ENCODE results near the gene ROR1. TPM values are rescaled to one million over a fixed set of nuclear protein-coding genes. Genes with fewer than 3 reads are reported as not detected.

The ROR1 gene
- total RNA-seq (10 to 100 TPM in 6 of 7 donors, 1 to 10 TPM in 1; 8.7 to 26.1 (median 17.5) TPM), polyA plus RNA-seq (10 to 100 TPM in 1 of 2 donors, 1 to 10 TPM in 1; 3.0 to 11.4 TPM)
- long read RNA-seq, donor 1, full-length matches to known transcripts, result 2 of 34 reads
- long read RNA-seq, donor 1, partial matches to known transcripts, result 27 of 34 reads
- long read RNA-seq, donor 1, other reads (novel, unspliced or antisense), result 5 of 34 reads
- long read RNA-seq, donor 2, full-length matches to known transcripts, result 3 of 3 reads
- long read RNA-seq, donor 2, partial matches to known transcripts, result 0 of 3 reads
- long read RNA-seq, donor 2, other reads (novel, unspliced or antisense), result 0 of 3 reads
- long read RNA-seq, donor 3, full-length matches to known transcripts, result 7 of 18 reads
- long read RNA-seq, donor 3, partial matches to known transcripts, result 5 of 18 reads
- long read RNA-seq, donor 3, other reads (novel, unspliced or antisense), result 6 of 18 reads

DNA sequence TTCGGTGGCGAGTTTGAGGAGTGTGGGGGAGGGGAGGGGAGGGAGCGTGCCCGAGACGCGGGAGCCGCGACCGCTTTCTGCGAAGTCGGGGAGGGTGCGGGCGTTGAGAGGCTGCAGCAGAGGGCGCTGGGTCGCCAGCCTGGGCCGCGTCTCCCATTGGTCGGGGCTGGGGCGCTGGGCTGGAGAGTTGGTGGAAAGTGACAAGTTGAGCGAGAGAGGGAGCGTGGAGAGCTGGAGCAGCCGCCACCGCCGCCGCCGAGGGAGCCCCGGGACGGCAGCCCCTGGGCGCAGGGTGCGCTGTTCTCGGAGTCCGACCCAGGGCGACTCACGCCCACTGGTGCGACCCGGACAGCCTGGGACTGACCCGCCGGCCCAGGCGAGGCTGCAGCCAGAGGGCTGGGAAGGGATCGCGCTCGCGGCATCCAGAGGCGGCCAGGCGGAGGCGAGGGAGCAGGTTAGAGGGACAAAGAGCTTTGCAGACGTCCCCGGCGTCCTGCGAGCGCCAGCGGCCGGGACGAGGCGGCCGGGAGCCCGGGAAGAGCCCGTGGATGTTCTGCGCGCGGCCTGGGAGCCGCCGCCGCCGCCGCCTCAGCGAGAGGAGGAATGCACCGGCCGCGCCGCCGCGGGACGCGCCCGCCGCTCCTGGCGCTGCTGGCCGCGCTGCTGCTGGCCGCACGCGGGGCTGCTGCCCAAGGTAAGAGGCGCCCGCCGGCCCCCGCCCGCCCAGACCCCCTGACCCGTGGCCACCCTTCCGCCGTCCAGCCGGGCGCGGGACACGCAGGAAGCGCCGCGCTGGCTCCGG lies at the start of gene ROR1:
TSS of gene ROR1 (plus strand) at position 203 of the 802 bp plus-strand sequence.
- Histone ChIP-seq H3K36me3 (no peaks in the 10 kb centered on the region), H3K4me1 (ENCODE audit: insufficient read depth) (peaks cover 2% of the 10 kb centered on the region), H3K27me3 (no peaks in the 10 kb centered on the region), H3K27ac (peak within 1 kb of the TSS; percentile 42 to 78), H3K9me3 (no peaks in the 10 kb centered on the region), H3K4me3 (peak within 1 kb of the TSS; percentile 53)
- WGBS, 3 donors, result 0 to 1% (median 1%) methylated on average over 66 to 99 of the region's 99 CpGs
- intact Hi-C loops (cut with DNase I), result loop anchor here in 3 of 4 donors (5.0 to 10.0 kb wide), 4 partner anchors 79 to 471 kb away; no protein-coding TSS in a partner anchor
- TF ChIP-seq, protein P1, sequence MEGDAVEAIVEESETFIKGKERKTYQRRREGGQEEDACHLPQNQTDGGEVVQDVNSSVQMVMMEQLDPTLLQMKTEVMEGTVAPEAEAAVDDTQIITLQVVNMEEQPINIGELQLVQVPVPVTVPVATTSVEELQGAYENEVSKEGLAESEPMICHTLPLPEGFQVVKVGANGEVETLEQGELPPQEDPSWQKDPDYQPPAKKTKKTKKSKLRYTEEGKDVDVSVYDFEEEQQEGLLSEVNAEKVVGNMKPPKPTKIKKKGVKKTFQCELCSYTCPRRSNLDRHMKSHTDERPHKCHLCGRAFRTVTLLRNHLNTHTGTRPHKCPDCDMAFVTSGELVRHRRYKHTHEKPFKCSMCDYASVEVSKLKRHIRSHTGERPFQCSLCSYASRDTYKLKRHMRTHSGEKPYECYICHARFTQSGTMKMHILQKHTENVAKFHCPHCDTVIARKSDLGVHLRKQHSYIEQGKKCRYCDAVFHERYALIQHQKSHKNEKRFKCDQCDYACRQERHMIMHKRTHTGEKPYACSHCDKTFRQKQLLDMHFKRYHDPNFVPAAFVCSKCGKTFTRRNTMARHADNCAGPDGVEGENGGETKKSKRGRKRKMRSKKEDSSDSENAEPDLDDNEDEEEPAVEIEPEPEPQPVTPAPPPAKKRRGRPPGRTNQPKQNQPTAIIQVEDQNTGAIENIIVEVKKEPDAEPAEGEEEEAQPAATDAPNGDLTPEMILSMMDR (IDR thresholded peaks at IDR 0.05), result peak; percentile 62 to 68 (median 63)
- no peak for TF ChIP-seq EP300 (IDR thresholded peaks at IDR 0.05)
- TF ChIP-seq POLR2A (IDR thresholded peaks at IDR 0.05), result no peak
- peak; percentile 83 to 90 (median 85) for DNase-seq

DNA sequence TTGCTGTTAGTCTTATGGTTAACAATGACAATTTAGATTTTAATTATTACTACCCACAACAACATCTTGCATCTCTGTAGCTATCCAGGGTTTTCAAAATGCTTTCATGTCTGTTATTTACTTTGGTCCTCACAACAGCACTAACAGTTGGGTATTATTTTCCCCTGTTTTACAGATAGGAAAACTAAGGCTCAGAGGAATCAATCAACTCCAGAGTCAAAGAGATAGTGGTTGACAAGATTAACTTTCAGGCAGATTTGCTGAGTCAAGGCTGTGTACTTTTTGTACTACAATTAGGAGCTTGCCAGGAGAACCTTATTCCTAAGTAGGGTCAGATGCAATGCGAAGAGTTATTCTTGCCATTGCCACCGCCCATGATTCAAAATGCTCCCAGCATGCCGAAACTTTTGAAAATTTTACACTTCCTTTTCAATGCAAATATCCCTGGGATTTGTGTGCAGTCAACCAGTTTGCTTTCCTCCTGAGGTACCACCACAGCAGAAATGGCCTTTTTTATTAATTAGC lies 49.4 kb upstream of the ROR1 start:
- no peak for TF ChIP-seq EP300 (IDR thresholded peaks at IDR 0.05)
- Histone ChIP-seq H3K4me3 (no peak overlapping the region), H3K27ac (no peak overlapping the region), H3K27me3 (no peaks in the 10 kb centered on the region), H3K9me3 (no peaks in the 10 kb centered on the region), H3K4me1 (ENCODE audit: insufficient read depth) (no peaks in the 10 kb centered on the region), H3K36me3 (no peaks in the 10 kb centered on the region)
- intact Hi-C loops (cut with DNase I), result no loop called here
- WGBS, 3 donors, result 94 to 99% (median 95%) methylated on average over 3 of the region's 3 CpGs
- no peak for DNase-seq

DNA sequence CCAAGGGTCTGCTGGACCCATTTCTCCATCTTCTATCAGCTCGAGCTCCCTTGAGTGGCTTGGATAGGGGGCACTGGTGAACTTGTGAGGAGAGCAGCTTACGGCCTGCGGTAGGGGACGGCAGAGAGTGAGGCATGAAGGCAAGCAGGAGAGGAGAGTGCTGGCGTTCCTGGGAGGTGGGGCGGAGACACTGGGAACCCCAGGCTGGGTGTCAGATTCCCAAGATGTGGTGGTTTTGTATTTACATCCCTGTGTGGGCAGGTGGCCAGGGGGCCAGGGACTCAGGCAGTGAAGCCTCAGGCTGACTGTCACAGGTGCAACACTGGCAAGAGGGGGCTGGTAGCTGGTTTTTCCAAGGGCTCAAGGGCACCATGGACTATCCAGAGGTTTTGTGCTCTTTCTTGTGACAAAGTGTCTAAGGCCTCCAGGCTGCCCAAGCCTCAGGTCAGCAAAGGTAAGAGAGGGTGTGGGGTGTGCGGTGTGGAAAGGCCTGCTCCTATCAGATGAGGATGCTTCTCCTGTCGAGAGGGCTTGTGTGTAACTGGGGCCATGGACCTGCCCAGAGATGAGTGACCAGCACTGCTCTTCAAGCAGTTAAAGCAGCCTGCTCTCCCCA lies 45.1 kb upstream of the ROR1 start:
- WGBS, 3 donors, result 90 to 95% (median 93%) methylated on average over 8 of the region's 8 CpGs
- no peak overlapping the region for H3K4me3 ChIP-seq
- intact Hi-C loops (cut with DNase I), result no loop called here

DNA sequence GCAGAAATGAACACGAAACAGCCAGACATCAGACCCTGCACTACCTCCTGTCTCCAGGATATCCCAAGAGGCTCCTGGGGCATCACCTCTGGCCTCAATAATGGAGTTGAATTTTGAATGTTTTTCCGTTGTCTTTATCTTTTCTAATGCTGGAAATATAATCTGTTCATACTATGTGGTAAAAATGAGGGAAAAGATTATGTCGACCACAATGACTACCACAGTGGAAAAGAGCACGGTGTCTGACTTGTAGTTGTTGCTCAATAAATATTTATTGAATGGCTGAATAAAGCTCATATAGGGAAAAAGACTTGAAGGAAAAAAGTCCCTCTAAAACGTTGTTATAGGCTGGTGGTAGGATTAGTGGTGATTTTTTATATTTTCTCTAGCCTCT lies 44.6 kb upstream of the ROR1 start:
- H3K27ac ChIP-seq, result no peak overlapping the region
- 68 to 86% (median 84%) methylated on average over 5 of the region's 5 CpGs for WGBS, 3 donors
- TF ChIP-seq POLR2A (IDR thresholded peaks at IDR 0.05), result no peak
- TF ChIP-seq, protein P1 (IDR thresholded peaks at IDR 0.05), result no peak
- TF ChIP-seq EP300 (IDR thresholded peaks at IDR 0.05), result no peak

More for the DNA sequence above, 45.1 kb upstream of the ROR1 start:
- no peaks in the 10 kb centered on the region for H3K9me3 ChIP-seq
- no peak for DNase-seq
- TF ChIP-seq, protein P1 (IDR thresholded peaks at IDR 0.05), result no peak
- TF ChIP-seq EP300 (IDR thresholded peaks at IDR 0.05), result no peak
- no peak for TF ChIP-seq POLR2A (IDR thresholded peaks at IDR 0.05)
- no peak overlapping the region for H3K27ac ChIP-seq
- H3K27me3 ChIP-seq, result no peaks in the 10 kb centered on the region
- peaks cover 7% of the 10 kb centered on the region for H3K4me1 ChIP-seq (ENCODE audit: insufficient read depth)
- H3K36me3 ChIP-seq, result no peaks in the 10 kb centered on the region

More for the DNA sequence above, 44.6 kb upstream of the ROR1 start:
- H3K4me3 ChIP-seq, result no peak overlapping the region
- H3K36me3 ChIP-seq, result no peaks in the 10 kb centered on the region
- no peaks in the 10 kb centered on the region for H3K27me3 ChIP-seq
- intact Hi-C loops (cut with DNase I), result no loop called here
- no peaks in the 10 kb centered on the region for H3K9me3 ChIP-seq
- DNase-seq, result no peak
- H3K4me1 ChIP-seq (ENCODE audit: insufficient read depth), result peaks cover 7% of the 10 kb centered on the region
